Epithelial cell of proximal tubule (primary cell): Measurements from ENCODE around the gene PKD2L2. TPM values are rescaled to one million over a fixed set of nuclear protein-coding genes. Genes with fewer than 3 reads are reported as not detected.

Experiments
- DNase-seq: peaks from one replicate; pipeline ENCODE4 v3.0.0-alpha.2; 2011; ENCODE audit warnings: low read depth
- H3K4me3 ChIP-seq: 2 replicates; pipeline ENCODE4 v1.5.1; 2011; ENCODE audit warnings: low read depth, mild to moderate bottlenecking, low read length
- total RNA-seq: library from RNA; depleted of rRNA; stranded (reverse); fragments of >200 nt; gene quantifications from 2 replicates; pipeline ENCODE4 v1.2.3, GENCODE V29; 2015
- TF ChIP-seq, protein P1 (sequence below): conservative IDR thresholded peaks from 2 replicates; pipeline ENCODE4 v1.5.1; 2012; ENCODE audit warnings: low read depth, mild to moderate bottlenecking, low read length

PKD2L2 gene
- total RNA-seq, 1 donor from 2014 or later, result not detected

DNA sequence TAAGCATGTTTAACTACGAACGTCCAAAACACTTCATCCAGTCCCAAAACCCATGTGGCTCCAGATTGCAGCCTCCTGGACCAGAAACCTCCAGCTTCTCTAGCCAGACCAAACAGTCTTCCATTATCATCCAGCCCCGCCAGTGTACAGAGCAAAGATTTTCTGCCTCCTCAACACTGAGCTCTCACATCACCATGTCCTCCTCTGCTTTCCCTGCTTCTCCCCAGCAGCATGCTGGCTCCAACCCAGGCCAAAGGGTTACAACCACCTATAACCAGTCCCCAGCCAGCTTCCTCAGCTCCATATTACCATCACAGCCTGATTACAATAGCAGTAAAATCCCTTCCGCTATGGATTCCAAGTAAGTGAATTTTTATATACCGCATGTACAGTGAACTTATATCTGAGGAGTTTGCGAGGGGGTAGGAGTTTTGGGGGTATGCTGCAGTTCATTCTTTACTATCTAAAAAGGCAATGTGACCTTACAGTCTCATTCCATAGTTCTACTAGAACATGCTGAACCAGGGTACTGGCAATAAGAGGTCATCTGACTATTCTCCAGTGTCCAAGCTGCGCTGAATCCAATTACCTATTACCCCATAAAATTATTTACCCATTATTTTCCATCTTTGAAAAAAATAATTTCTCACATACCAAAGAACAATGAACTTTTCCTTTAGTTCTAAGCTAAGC lies 18.5 kb upstream of the PKD2L2 start:
- TF ChIP-seq, protein P1, sequence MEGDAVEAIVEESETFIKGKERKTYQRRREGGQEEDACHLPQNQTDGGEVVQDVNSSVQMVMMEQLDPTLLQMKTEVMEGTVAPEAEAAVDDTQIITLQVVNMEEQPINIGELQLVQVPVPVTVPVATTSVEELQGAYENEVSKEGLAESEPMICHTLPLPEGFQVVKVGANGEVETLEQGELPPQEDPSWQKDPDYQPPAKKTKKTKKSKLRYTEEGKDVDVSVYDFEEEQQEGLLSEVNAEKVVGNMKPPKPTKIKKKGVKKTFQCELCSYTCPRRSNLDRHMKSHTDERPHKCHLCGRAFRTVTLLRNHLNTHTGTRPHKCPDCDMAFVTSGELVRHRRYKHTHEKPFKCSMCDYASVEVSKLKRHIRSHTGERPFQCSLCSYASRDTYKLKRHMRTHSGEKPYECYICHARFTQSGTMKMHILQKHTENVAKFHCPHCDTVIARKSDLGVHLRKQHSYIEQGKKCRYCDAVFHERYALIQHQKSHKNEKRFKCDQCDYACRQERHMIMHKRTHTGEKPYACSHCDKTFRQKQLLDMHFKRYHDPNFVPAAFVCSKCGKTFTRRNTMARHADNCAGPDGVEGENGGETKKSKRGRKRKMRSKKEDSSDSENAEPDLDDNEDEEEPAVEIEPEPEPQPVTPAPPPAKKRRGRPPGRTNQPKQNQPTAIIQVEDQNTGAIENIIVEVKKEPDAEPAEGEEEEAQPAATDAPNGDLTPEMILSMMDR, result no peak
- DNase-seq, result no peak
- H3K4me3 ChIP-seq, result no peak overlapping the region

DNA sequence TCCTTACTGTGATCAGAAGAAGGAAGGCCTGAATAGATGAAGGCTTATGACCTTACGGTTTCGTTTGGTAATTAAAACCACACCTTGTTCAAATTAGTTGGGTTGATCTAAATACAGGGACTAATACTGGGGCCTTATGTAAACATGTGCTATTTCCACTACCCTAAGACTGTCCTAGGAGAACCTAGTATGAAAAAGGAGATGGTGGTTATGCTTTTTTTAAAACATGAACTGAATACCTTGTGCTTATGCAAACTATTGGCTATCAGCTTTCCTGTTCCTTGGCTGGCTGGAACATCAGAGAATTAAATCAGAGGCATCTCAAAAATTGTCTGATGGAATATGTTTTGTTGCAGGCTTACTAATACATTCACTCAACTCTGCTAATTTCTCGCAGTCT lies 17.7 kb upstream of the PKD2L2 start:
- DNase-seq, result no peak
- no peak overlapping the region for H3K4me3 ChIP-seq
- TF ChIP-seq, protein P1, result no peak

DNA sequence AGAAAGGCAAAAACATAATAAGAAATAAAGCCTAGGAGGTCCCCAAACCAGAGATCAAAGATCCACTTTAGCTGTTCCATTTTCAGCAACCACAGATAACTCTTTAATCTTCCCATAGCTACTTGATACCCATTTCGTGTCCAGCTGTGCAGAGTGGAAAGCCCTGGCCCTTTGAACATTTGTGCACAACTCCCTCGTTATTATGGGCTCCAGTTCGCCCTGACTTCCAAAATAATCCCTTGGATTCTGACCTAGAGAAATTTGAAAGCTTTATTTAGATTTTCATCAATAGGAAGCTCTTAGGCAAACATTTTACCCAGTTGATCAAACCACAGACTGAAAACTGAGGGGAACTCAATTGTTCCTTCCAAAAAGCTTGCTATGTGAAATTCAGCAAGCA lies 16.8 kb upstream of the PKD2L2 start:
- no peak overlapping the region for H3K4me3 ChIP-seq
- TF ChIP-seq, protein P1, result no peak
- DNase-seq, result no peak

DNA sequence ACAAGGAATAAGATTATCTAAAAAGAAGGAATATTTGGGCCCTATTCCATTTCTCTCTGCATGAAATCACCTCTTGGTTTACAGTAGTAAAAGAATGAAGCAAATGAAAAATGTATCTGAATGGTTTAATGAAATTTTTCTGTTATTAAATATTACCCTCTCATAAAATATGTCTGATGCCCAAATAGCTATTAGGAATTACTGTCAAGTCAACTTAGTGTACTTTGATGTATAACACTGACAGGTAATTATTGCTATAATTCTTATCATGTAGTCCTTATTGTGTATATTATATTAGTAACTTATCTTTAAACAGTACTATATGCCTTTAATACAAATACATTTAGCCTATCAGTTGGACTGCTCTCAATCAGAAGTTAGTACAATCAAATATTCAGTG lies 13.2 kb upstream of the PKD2L2 start:
- TF ChIP-seq, protein P1, result no peak
- H3K4me3 ChIP-seq, result no peak overlapping the region
- DNase-seq, result no peak

DNA sequence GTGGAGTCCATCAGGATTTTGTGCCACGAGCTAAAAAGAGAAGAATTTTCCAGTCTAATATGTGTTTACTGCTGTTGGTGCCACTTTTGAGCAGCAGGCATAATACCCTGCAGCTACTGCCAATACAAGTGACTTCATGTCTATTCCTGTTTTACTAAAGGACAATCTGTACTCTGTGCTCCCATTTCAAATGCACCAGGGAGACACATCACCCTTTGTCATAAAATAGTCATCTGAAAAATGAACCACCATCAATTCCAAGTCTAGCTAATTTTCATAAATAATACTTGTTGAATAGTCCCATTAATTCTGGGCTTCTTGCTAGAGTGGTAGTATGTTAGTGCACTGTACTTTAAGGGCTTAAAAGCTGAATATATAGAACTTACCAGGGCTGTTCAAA lies 8.9 kb upstream of the PKD2L2 start:
- no peak overlapping the region for H3K4me3 ChIP-seq
- TF ChIP-seq, protein P1, result no peak
- DNase-seq, result no peak

DNA sequence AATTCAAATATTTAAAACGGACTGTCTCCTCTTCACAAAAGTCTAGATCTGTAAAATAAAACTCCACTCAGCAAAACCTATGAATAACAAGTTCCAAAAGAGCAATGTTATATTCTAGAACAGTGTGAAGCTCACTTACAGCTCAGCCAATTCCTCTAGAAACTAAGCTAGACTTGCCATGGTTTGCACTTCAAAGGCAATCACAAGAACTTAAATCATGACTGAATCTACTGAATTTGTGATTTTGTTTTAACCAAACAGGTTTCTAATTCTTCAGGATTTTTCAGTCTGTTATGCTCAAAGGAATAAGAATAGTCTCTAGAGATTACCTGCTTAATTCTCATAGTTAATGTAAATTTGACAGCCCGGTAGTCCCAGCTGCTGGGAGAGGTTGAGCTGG lies 1.4 kb upstream of the PKD2L2 start:
- no peak overlapping the region for H3K4me3 ChIP-seq
- TF ChIP-seq, protein P1, result no peak
- no peak for DNase-seq

DNA sequence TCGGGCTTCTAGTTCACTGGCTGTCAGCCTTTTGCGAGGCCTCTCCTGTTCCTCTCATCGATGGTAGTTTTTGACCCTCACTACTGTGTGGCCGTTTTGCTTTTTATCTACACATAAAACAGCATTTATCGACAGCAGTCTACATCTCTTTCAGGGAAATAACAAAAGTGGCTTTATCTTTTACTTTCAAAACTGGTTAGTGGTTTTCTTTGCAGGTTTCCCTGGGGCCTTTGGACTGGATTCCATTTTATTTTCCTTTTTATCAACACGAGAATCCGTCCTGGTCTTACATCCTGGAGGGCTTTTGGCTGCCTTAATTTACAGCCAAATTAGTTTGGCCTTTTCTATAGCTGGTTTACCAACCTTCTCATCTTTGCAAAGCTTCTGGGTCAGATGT lies 793 bp upstream of the PKD2L2 start:
- peak overlapping the region; percentile 60 for H3K4me3 ChIP-seq
- no peak for DNase-seq
- TF ChIP-seq, protein P1, result no peak
